ENCODE data around the gene AGAP1. TPM values are rescaled to one million over a fixed set of nuclear protein-coding genes. Genes with fewer than 3 reads are reported as not detected.

The AGAP1 gene
- total RNA-seq, 1 donor from 2014 or later, result 21.1 TPM

GRCh38 chr2:235639428-235639773 lies 145.6 kb downstream of the AGAP1 start:
- no peaks in the 10 kb centered on the region for H3K27me3 ChIP-seq
- H3K4me3 ChIP-seq, result no peak overlapping the region
- peaks cover 46% of the 10 kb centered on the region for H3K4me1 ChIP-seq
- TF ChIP-seq CTCF (IDR thresholded peaks at IDR 0.05) (no peak), POLR2AphosphoS5 (IDR thresholded peaks at IDR 0.05; ENCODE audit: insufficient read depth in 1 of 2, low read depth in 1 of 2) (peak; percentile 54 to 75), POLR2A (IDR thresholded peaks at IDR 0.05) (peak in 1 of 2 donors; percentile 11)
- H3K27ac ChIP-seq, result peak overlapping the region; percentile 83
- H3K36me3 ChIP-seq, result no peaks in the 10 kb centered on the region
- no peaks in the 10 kb centered on the region for H3K9me3 ChIP-seq
- intact Hi-C loops (cut with DNase I), result no loop called here
- no peak for DNase-seq (ENCODE audit: extremely low spot score in 2 of 2)

- H3K4me3 ChIP-seq, result no peak overlapping the region
- TF ChIP-seq CTCF (IDR thresholded peaks at IDR 0.05) (no peak), POLR2AphosphoS5 (IDR thresholded peaks at IDR 0.05; ENCODE audit: insufficient read depth in 1 of 2, low read depth in 1 of 2) (no peak), POLR2A (IDR thresholded peaks at IDR 0.05) (no peak)
- intact Hi-C loops (cut with DNase I), result loop anchor here (5.0 kb wide), 1 partner anchor 278 kb away; no protein-coding TSS in a partner anchor
- H3K27me3 ChIP-seq, result no peaks in the 10 kb centered on the region
- no peaks in the 10 kb centered on the region for H3K36me3 ChIP-seq
- H3K27ac ChIP-seq, result peak overlapping the region; percentile 83
- H3K9me3 ChIP-seq, result no peaks in the 10 kb centered on the region
- H3K4me1 ChIP-seq, result peaks cover 46% of the 10 kb centered on the region
- DNase-seq (ENCODE audit: extremely low spot score in 2 of 2), result no peak
Measured at GRCh38 chr2:235639885-235640284, 146.0 kb downstream of the AGAP1 start.

- TF ChIP-seq POLR2A (IDR thresholded peaks at IDR 0.05), result no peak
- no peak for TF ChIP-seq POLR2AphosphoS5 (IDR thresholded peaks at IDR 0.05; ENCODE audit: insufficient read depth in 1 of 2, low read depth in 1 of 2)
- no peak for TF ChIP-seq CTCF (IDR thresholded peaks at IDR 0.05)
- DNase-seq (ENCODE audit: extremely low spot score in 2 of 2), result no peak
- intact Hi-C loops (cut with DNase I), result loop anchor here (5.0 kb wide), 1 partner anchor 278 kb away; no protein-coding TSS in a partner anchor
- H3K27ac ChIP-seq, result peak overlapping the region; percentile 83
- H3K4me1 ChIP-seq, result peaks cover 46% of the 10 kb centered on the region
- H3K9me3 ChIP-seq, result no peaks in the 10 kb centered on the region
- no peaks in the 10 kb centered on the region for H3K27me3 ChIP-seq
- no peaks in the 10 kb centered on the region for H3K36me3 ChIP-seq
- no peak overlapping the region for H3K4me3 ChIP-seq
Measured at GRCh38 chr2:235640377-235640776, 146.5 kb downstream of the AGAP1 start.

- Histone ChIP-seq H3K4me1 (peaks cover 46% of the 10 kb centered on the region), H3K4me3 (no peak overlapping the region), H3K9me3 (no peaks in the 10 kb centered on the region), H3K27ac (peak overlapping the region; percentile 83), H3K27me3 (no peaks in the 10 kb centered on the region), H3K36me3 (no peaks in the 10 kb centered on the region)
- TF ChIP-seq POLR2A (IDR thresholded peaks at IDR 0.05) (no peak), CTCF (IDR thresholded peaks at IDR 0.05) (no peak)
- no peak for DNase-seq (ENCODE audit: extremely low spot score in 2 of 2)
- intact Hi-C loops (cut with DNase I), result loop anchor here (5.0 kb wide), 1 partner anchor 279 kb away; no protein-coding TSS in a partner anchor
Measured at GRCh38 chr2:235640926-235641723, 147.3 kb downstream of the AGAP1 start.

GRCh38 chr2:235641956-235642355 lies 148.1 kb downstream of the AGAP1 start:
- DNase-seq (ENCODE audit: extremely low spot score in 2 of 2), result no peak
- Histone ChIP-seq H3K4me1 (peaks cover 46% of the 10 kb centered on the region), H3K9me3 (no peaks in the 10 kb centered on the region), H3K27me3 (no peaks in the 10 kb centered on the region), H3K4me3 (no peak overlapping the region), H3K27ac (peak overlapping the region; percentile 83), H3K36me3 (no peaks in the 10 kb centered on the region)
- intact Hi-C loops (cut with DNase I), result loop anchor here (5.0 kb wide), 1 partner anchor 280 kb away; no protein-coding TSS in a partner anchor
- TF ChIP-seq CTCF (IDR thresholded peaks at IDR 0.05) (no peak), POLR2AphosphoS5 (IDR thresholded peaks at IDR 0.05; ENCODE audit: insufficient read depth in 1 of 2, low read depth in 1 of 2) (no peak), POLR2A (IDR thresholded peaks at IDR 0.05) (no peak)

Measured in vagina (tissue), 2 donors.